Hepatocyte (in vitro differentiated cells): ENCODE results near the gene SLC4A3. TPM values are rescaled to one million over a fixed set of nuclear protein-coding genes. Genes with fewer than 3 reads are reported as not detected.
A peak's percentile ranks its signal among the peaks of the same experiment; 100 is the strongest.

ENCODE experiments used
- DNase-seq: peaks from one replicate; pipeline ENCODE4 v3.0.0-alpha.2; 2016; ENCODE audit warnings: low spot score
- H2AFZ ChIP-seq: fragments of 200-600 bp; sonication (generic); 2 replicates; pipeline ENCODE4 v1.6.0; 2016; ENCODE audit warnings: antibody characterized with exemption, mild to moderate bottlenecking
- H3K27ac ChIP-seq: fragments of 200-600 bp; sonication (generic); 2 replicates; pipeline ENCODE4 v1.5.1; 2016; ENCODE audit warnings: mild to moderate bottlenecking
- H3K27me3 ChIP-seq: fragments of 200-600 bp; sonication (generic); 2 replicates; pipeline ENCODE4 v1.6.1; 2016
- H3K36me3 ChIP-seq: fragments of 200-600 bp; sonication (generic); replicated peaks from 2 replicates; pipeline ENCODE4 v1.5.1; 2016; ENCODE audit warnings: low read depth; ENCODE audit not compliant: insufficient read depth
- H3K4me1 ChIP-seq: fragments of 200-600 bp; sonication (generic); 2 replicates; pipeline ENCODE4 v1.5.1; 2016; ENCODE audit warnings: mild to moderate bottlenecking, moderate library complexity; ENCODE audit not compliant: insufficient read depth
- H3K4me2 ChIP-seq: fragments of 200-600 bp; sonication (generic); 2 replicates; pipeline ENCODE4 v1.6.0; 2016
- H3K4me3 ChIP-seq: fragments of 200-600 bp; sonication (generic); 2 replicates; pipeline ENCODE4 v1.5.1; 2016; ENCODE audit warnings: mild to moderate bottlenecking
- H3K79me2 ChIP-seq: fragments of 200-600 bp; sonication (generic); 2 replicates; pipeline ENCODE4 v1.6.0; 2017; ENCODE audit warnings: mild to moderate bottlenecking
- H3K9me2 ChIP-seq: fragments of 200-600 bp; sonication (generic); replicated peaks from 2 replicates; pipeline ENCODE4 v1.6.0; 2017; ENCODE audit warnings: mild to moderate bottlenecking; ENCODE audit not compliant: insufficient read depth
- H3K9me3 ChIP-seq: fragments of 200-600 bp; sonication (generic); 2 replicates; pipeline ENCODE4 v1.5.1; 2016; ENCODE audit warnings: low read depth, mild to moderate bottlenecking
- H4K20me1 ChIP-seq: fragments of 200-600 bp; sonication (generic); 2 replicates; pipeline ENCODE4 v1.6.0; 2016; ENCODE audit warnings: mild to moderate bottlenecking; ENCODE audit not compliant: insufficient read depth, poor library complexity, severe bottlenecking
- EZH2 ChIP-seq: fragments of 200-600 bp; sonication (generic); IDR thresholded peaks from 2 replicates; pipeline ENCODE4 v1.6.1; 2016; ENCODE audit warnings: antibody characterized with exemption, mild to moderate bottlenecking, borderline replicate concordance
- EZH2phosphoT487 ChIP-seq: fragments of 200-600 bp; sonication (generic); IDR thresholded peaks from one replicate; pipeline ENCODE4 v1.6.1; 2018; ENCODE audit warnings: antibody characterized with exemption, mild to moderate bottlenecking, low read depth, moderate library complexity; ENCODE audit not compliant: unreplicated experiment, severe bottlenecking
- WGBS: methylation state at CpG from one replicate; pipeline ENCODE4 v1.1.6; 2016; ENCODE audit warnings: low lambda C conversion rate; ENCODE audit errors: missing lambda C conversion rate; 5-methylcytosine and 5-hydroxymethylcytosine counted together
- polyA plus RNA-seq: library from polyadenylated mRNA; unstranded; fragments of >200 nt; fragmentation: Nextera tagmentation; extraction: Ambion mirVana; gene quantifications from 2 replicates; pipeline ENCODE4 v1.2.1, GENCODE V29; 2016
- total RNA-seq: library from RNA; depleted of rRNA; stranded (reverse); fragments of >200 nt; gene quantifications from 2 replicates; pipeline ENCODE4 v1.2.3, GENCODE V29; 2014
- TF ChIP-seq, protein P1 (sequence below): fragments of 200-600 bp; sonication (generic); IDR thresholded peaks from 2 replicates; pipeline ENCODE4 v1.5.1; 2016; ENCODE audit warnings: antibody characterized with exemption, mild to moderate bottlenecking; ENCODE audit not compliant: poor library complexity

The SLC4A3 gene
- total and polyA plus RNA-seq, 2 experiments from 2014 or later: 3.0 to 8.1 TPM

DNA sequence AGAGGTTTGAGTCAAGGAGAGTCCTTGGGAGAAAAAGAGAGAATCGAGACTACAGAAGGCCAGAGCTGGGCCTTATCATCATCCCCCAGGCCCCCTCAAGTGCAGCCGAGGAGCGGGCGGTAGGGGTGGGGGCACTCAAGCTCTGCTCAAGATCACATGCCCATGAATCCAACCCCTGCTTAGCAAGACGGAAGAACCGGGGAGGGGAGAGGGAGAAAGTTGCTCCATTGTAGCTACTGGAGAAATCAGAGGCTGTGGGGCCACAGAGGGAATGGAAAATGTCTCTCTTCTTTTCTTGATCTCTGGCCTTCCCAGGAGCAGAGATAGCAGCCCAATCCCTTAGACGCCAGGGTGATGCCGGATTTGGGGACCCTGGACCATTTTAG is 14.6 kb downstream of the SLC4A3 start:
- Histone ChIP-seq H3K27ac (peak overlapping the region; percentile 72), H3K4me2 (no peak overlapping the region)

DNA sequence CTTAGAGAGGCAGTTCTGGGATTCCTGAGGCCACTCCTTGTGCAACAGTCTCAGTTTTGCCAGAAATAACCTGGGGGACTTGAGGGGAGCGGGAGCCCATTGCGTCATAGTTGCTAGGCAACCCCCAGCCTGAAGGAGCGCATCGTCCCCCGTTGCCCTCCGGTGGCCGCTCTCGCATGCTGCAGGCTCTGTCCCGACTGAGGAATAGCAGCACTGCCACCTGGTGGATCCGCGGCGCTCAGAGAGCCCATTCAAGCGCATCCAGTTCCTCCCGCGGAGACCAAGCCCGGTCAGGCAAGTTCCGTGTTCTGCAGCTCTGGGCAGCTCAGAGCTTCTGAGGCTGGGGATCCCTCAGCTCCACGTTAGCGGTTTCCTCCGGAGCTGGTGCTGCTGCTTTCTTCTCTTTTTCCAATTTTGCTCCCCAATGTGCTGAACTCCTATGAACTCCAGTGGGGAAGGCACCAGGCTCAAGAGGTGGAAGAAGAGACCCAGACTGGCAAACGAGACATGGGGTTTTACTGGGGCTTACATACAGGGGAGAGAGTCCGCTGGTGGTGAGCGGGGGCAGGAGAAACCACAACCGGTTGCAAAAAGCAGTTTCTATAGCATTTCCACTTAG is 15.1 kb downstream of the SLC4A3 start:
- Histone ChIP-seq H3K9me2 (no peaks in the 10 kb centered on the region), H3K27ac (peak overlapping the region; percentile 72), H3K4me2 (peak overlapping the region; percentile 19), H3K27me3 (no peaks in the 10 kb centered on the region), H3K36me3 (no peaks in the 10 kb centered on the region), H3K4me3 (no peak overlapping the region), H4K20me1 (no peaks in the 10 kb centered on the region), H3K4me1 (peaks cover 7% of the 10 kb centered on the region), H2AFZ (no peak overlapping the region), H3K9me3 (no peaks in the 10 kb centered on the region), H3K79me2 (no peaks in the 10 kb centered on the region)
- no peak for TF ChIP-seq EZH2phosphoT487
- TF ChIP-seq, protein P1, sequence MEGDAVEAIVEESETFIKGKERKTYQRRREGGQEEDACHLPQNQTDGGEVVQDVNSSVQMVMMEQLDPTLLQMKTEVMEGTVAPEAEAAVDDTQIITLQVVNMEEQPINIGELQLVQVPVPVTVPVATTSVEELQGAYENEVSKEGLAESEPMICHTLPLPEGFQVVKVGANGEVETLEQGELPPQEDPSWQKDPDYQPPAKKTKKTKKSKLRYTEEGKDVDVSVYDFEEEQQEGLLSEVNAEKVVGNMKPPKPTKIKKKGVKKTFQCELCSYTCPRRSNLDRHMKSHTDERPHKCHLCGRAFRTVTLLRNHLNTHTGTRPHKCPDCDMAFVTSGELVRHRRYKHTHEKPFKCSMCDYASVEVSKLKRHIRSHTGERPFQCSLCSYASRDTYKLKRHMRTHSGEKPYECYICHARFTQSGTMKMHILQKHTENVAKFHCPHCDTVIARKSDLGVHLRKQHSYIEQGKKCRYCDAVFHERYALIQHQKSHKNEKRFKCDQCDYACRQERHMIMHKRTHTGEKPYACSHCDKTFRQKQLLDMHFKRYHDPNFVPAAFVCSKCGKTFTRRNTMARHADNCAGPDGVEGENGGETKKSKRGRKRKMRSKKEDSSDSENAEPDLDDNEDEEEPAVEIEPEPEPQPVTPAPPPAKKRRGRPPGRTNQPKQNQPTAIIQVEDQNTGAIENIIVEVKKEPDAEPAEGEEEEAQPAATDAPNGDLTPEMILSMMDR: peak; percentile 100
- 12% methylated on average over 24 of the region's 24 CpGs for WGBS
- DNase-seq: peak; percentile 98

More for the DNA sequence above, 14.6 kb downstream of the SLC4A3 start:
- Histone ChIP-seq H3K79me2 (no peaks in the 10 kb centered on the region), H3K36me3 (no peaks in the 10 kb centered on the region), H3K4me3 (no peak overlapping the region), H3K9me3 (no peaks in the 10 kb centered on the region), H2AFZ (no peak overlapping the region), H3K4me1 (peaks cover 7% of the 10 kb centered on the region), H4K20me1 (no peaks in the 10 kb centered on the region), H3K27me3 (no peaks in the 10 kb centered on the region), H3K9me2 (no peaks in the 10 kb centered on the region)
- peak; percentile 48 for DNase-seq
- TF ChIP-seq EZH2 (no peak), EZH2phosphoT487 (no peak)
- TF ChIP-seq, protein P1: no peak
- 77% methylated on average over 8 of the region's 8 CpGs for WGBS

- Histone ChIP-seq H3K79me2 (no peaks in the 10 kb centered on the region), H3K4me3 (no peak overlapping the region), H3K9me2 (no peaks in the 10 kb centered on the region), H3K4me2 (no peak overlapping the region), H3K4me1 (peaks cover 7% of the 10 kb centered on the region), H2AFZ (no peak overlapping the region), H3K27ac (no peak overlapping the region), H4K20me1 (no peaks in the 10 kb centered on the region), H3K27me3 (no peaks in the 10 kb centered on the region), H3K36me3 (no peaks in the 10 kb centered on the region), H3K9me3 (no peaks in the 10 kb centered on the region)
- TF ChIP-seq EZH2phosphoT487: no peak
- TF ChIP-seq, protein P1: no peak
- TF ChIP-seq EZH2: no peak
- no peak for DNase-seq
- 87% methylated on average over 7 of the region's 7 CpGs for WGBS
These were observed 15.6 kb downstream of the SLC4A3 start for GRCh38 chr2:219643084-219643473.
